Coronary artery (tissue), 2 donors: ENCODE data around the gene SYT1.

Source experiments
- DNase-seq: peaks from one replicate; pipeline ENCODE4 v3.0.0-alpha.2; 2017; ENCODE audit warnings: low spot score
- H3K27ac ChIP-seq, 2 donors: fragments of 200-600 bp; sonication (generic); one replicate each; pipeline ENCODE4 v1.5.1; 2016 to 2019
- H3K4me3 ChIP-seq: fragments of 200-600 bp; sonication (generic); 2 replicates; pipeline ENCODE4 v1.5.1; 2016; ENCODE audit warnings: mild to moderate bottlenecking, moderate library complexity
- TF ChIP-seq, protein P1 (sequence below): fragments of 200-600 bp; sonication (generic); IDR thresholded peaks from one replicate; pipeline ENCODE4 v1.5.1; 2019; ENCODE audit warnings: antibody characterized with exemption

The SYT1 gene

DNA sequence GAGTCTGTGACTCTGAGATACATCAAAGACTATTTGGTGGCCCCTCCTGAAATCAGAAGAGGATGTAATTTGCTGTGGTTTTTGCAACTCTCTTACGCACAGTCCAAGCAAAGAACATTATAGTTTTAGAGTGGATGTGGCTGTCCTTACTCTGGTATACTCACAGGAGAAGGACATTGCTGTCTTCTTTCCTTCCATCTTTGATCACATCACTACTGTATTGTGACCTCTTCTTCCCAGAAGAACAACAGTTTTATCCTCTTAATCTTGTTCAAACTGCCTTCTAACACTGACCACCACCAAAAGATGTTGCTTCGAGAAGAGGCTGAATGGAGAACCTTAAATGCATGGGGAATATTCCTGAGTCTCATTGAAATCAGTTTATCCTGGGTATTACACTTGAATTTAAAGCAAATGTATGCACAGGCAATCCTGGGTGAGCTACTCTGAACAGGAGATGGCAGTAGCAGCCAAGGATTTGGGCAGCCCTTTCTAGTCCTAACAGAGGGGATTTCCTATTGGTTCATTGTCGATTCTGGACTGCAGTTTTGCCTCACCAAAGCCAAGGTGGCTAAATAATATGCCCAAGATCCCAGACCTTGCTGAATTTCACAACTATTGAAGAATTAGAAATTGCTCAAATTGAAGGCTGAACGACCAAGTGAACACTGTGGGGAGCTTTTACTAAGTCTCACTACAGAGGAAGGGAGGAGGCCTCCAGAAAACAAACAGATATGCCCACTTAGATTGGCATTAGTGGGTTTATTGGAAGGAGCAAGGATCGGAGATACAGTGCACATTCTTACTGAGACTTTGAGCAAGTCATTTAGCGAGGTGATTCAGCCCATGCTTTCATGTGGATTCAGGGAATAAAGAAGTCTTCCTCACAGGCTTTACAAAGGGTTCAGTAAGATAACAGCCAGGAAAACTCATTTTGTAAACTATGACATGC lies 543.4 kb downstream of the SYT1 start:
- Histone ChIP-seq H3K4me3 (no peak overlapping the region), H3K27ac (peak overlapping the region in 1 of 2 donors; percentile 36)
- TF ChIP-seq, protein P1, sequence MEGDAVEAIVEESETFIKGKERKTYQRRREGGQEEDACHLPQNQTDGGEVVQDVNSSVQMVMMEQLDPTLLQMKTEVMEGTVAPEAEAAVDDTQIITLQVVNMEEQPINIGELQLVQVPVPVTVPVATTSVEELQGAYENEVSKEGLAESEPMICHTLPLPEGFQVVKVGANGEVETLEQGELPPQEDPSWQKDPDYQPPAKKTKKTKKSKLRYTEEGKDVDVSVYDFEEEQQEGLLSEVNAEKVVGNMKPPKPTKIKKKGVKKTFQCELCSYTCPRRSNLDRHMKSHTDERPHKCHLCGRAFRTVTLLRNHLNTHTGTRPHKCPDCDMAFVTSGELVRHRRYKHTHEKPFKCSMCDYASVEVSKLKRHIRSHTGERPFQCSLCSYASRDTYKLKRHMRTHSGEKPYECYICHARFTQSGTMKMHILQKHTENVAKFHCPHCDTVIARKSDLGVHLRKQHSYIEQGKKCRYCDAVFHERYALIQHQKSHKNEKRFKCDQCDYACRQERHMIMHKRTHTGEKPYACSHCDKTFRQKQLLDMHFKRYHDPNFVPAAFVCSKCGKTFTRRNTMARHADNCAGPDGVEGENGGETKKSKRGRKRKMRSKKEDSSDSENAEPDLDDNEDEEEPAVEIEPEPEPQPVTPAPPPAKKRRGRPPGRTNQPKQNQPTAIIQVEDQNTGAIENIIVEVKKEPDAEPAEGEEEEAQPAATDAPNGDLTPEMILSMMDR = peak; percentile 44
- no peak for DNase-seq

- no peak overlapping the region for H3K27ac ChIP-seq
- H3K4me3 ChIP-seq = no peak overlapping the region
- no peak for DNase-seq
- TF ChIP-seq, protein P1 = no peak
Observed at GRCh38 chr12:79408689-79409088, 544.1 kb downstream of the SYT1 start.

- DNase-seq = no peak
- Histone ChIP-seq H3K4me3 (no peak overlapping the region), H3K27ac (peak overlapping the region; percentile 11 to 77)
- TF ChIP-seq, protein P1 = no peak
Observed at GRCh38 chr12:79409562-79409961, 545.0 kb downstream of the SYT1 start.

GRCh38 chr12:79411791-79412190 lies 547.2 kb downstream of the SYT1 start:
- no peak overlapping the region for H3K27ac ChIP-seq

DNA sequence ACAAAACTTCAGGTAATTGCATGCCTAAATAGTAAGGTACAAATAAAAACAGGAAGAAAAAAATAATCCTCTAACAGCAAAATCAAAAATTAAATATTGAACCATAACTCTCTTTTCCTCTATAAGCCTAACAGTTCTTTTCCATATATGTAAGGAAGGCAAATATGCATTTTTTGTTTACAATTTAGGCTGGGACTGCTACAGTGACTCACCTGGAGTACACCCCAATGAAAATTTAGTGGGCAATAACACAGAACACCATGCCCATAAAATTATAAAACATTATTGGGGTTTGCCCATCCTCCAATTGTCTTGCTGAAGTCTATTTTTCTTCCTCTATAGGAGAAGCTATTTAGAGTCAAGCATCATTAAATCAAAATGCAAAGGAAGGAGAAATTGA lies 549.2 kb downstream of the SYT1 start:
- H3K4me3 ChIP-seq = no peak overlapping the region
- H3K27ac ChIP-seq = no peak overlapping the region
- TF ChIP-seq, protein P1 = no peak
- no peak for DNase-seq

More at GRCh38 chr12:79411791-79412190, 547.2 kb downstream of the SYT1 start:
- TF ChIP-seq, protein P1 = no peak
- H3K4me3 ChIP-seq = no peak overlapping the region
- DNase-seq = no peak

GRCh38 chr12:79414252-79414651 lies 549.7 kb downstream of the SYT1 start:
- no peak overlapping the region for H3K27ac ChIP-seq
- no peak overlapping the region for H3K4me3 ChIP-seq
- DNase-seq = no peak
- TF ChIP-seq, protein P1 = no peak

- TF ChIP-seq, protein P1 = no peak
- H3K27ac ChIP-seq = no peak overlapping the region
- no peak for DNase-seq
- H3K4me3 ChIP-seq = no peak overlapping the region
Observed at GRCh38 chr12:79415321-79415720, 550.7 kb downstream of the SYT1 start.
